HCT116 (cell line): ENCODE measurements around the gene MN1. TPM values are rescaled to one million over a fixed set of nuclear protein-coding genes. Genes with fewer than 3 reads are reported as not detected.

Experiments used
- ATAC-seq: fragments of 200-7000 bp; cut with Tn5 transposase; 2 replicates; pipeline ENCODE4 v1.9.1; 2020; ENCODE audit warnings: mild to moderate bottlenecking, moderate library complexity
- BruUV-seq: library from RNA; stranded (reverse); fragments of 400-500 nt; replicated peaks from 2 replicates; lab custom pipeline; 2021; lab: Mats Ljungman, UMichigan
- CTCF ChIA-PET: fragments of 300-600 bp; sonication (Branson Sonifier 250); formaldehyde crosslinking; loops from one replicate; lab custom pipeline; 2021; ENCODE audit warnings: antibody characterized with exemption; lab: Charles Lee
- POLR2A ChIA-PET: fragments of 300-600, 350-600 bp; sonication (Branson Sonifier 250); formaldehyde crosslinking; loops from one replicate; lab custom pipeline; 2021; ENCODE audit warnings: antibody characterized with exemption; lab: Charles Lee
- RAD21 ChIA-PET, 2 experiments: fragments of 300-600 bp; sonication (Branson Sonifier 250); formaldehyde crosslinking; loops; one replicate each; lab custom pipeline; 2023; ENCODE audit warnings: low total read pairs in 2 of 2; ENCODE audit not compliant: uncharacterized antibody in 2 of 2, unreplicated experiment in 2 of 2, low non-redundant PET in 1 of 2; lab: Charles Lee
- DNase-seq: peaks from one replicate; pipeline ENCODE4 v3.0.0-alpha.2; 2010; ENCODE audit warnings: low read depth, low spot score
- H2AFZ ChIP-seq: fragments of 200-600 bp; shearing (Covaris generic), sonication (generic); 2 replicates; pipeline ENCODE4 v1.6.1; 2017; ENCODE audit warnings: low read depth, mixed run types, mixed read lengths, antibody characterized with exemption, low read length; ENCODE audit not compliant: poor library complexity, severe bottlenecking
- H3K27ac ChIP-seq: 2 replicates; pipeline ENCODE4 v1.5.1; 2012; ENCODE audit warnings: low read depth, low read length
- H3K27me3 ChIP-seq: fragments of 200-600 bp; sonication (generic); 2 replicates; pipeline ENCODE4 v1.6.1; 2016; ENCODE audit warnings: mixed run types, low read length, mixed read lengths; ENCODE audit not compliant: insufficient read depth
- H3K36me3 ChIP-seq, 2 experiments: fragments of 200-500 bp in 1 of 2; fragments of 200-600 bp in 1 of 2; sonication (Bioruptor generic) in 1 of 2; sonication (generic) in 1 of 2; 2 replicates each; pipeline versions ENCODE4 v1.5.1 to v1.6.1; 2014 to 2016; ENCODE audit warnings: low read length in 2 of 2, inconsistent platforms in 1 of 2, mixed read lengths in 1 of 2, mixed run types in 1 of 2; ENCODE audit not compliant: insufficient read depth in 2 of 2, control insufficient read depth in 1 of 2
- H3K4me1 ChIP-seq, 2 experiments: fragments of 200-600 bp in 1 of 2; sonication (generic) in 1 of 2; 2 replicates each; pipeline versions ENCODE4 v1.5.1 to v1.6.1; 2012 to 2017; ENCODE audit warnings: low read length in 2 of 2, inconsistent platforms in 1 of 2, mild to moderate bottlenecking in 1 of 2, mixed read lengths in 1 of 2, mixed run types in 1 of 2, moderate library complexity in 1 of 2; ENCODE audit not compliant: insufficient read depth in 2 of 2, control insufficient read depth in 1 of 2
- H3K4me2 ChIP-seq: fragments of 200-600 bp; sonication (generic); 2 replicates; pipeline ENCODE4 v1.6.1; 2017; ENCODE audit warnings: mixed run types, low read length, mixed read lengths
- H3K4me3 ChIP-seq, 2 experiments: fragments of 200-600 bp in 1 of 2; sonication (generic) in 1 of 2; replicated peaks in 1 of 2; 2 replicates each; pipeline ENCODE4 v1.5.1; 2011 to 2016; ENCODE audit warnings: low read length in 2 of 2, control low read depth in 1 of 2, low read depth in 1 of 2, mild to moderate bottlenecking in 1 of 2, mixed read lengths in 1 of 2, mixed run types in 1 of 2
- H3K79me2 ChIP-seq: fragments of 200-600 bp; sonication (generic); 2 replicates; pipeline ENCODE4 v1.6.1; 2017; ENCODE audit warnings: mild to moderate bottlenecking, mixed run types, low read length, moderate library complexity, mixed read lengths; ENCODE audit not compliant: insufficient read depth
- H3K9ac ChIP-seq: fragments of 200-600 bp; sonication (generic); 2 replicates; pipeline ENCODE4 v1.6.1; 2016; ENCODE audit warnings: low read length, mixed read lengths
- H3K9me2 ChIP-seq: fragments of 200-600 bp; sonication (generic), shearing (Covaris generic); 2 replicates; pipeline ENCODE4 v1.6.1; 2017; ENCODE audit warnings: mixed run types, mild to moderate bottlenecking, moderate library complexity; ENCODE audit not compliant: insufficient read depth
- H3K9me3 ChIP-seq, 2 experiments: fragments of 200-500 bp in 1 of 2; fragments of 200-600 bp in 1 of 2; sonication (Bioruptor generic) in 1 of 2; sonication (generic) in 1 of 2; 2 replicates each; pipeline ENCODE4 v1.6.1; 2014 to 2017; ENCODE audit warnings: low read length in 2 of 2, mixed read lengths in 2 of 2, inconsistent platforms in 1 of 2, low read depth in 1 of 2, mild to moderate bottlenecking in 1 of 2, mixed run types in 1 of 2, moderate library complexity in 1 of 2; ENCODE audit not compliant: control insufficient read depth in 1 of 2, insufficient read depth in 1 of 2
- H4K20me1 ChIP-seq: fragments of 200-600 bp; sonication (generic), shearing (Covaris generic); 2 replicates; pipeline ENCODE4 v1.6.1; 2017; ENCODE audit warnings: mixed run types, mild to moderate bottlenecking, moderate library complexity; ENCODE audit not compliant: insufficient read depth
- CEBPB ChIP-seq: IDR thresholded peaks from 2 replicates; pipeline ENCODE4 v1.6.1; 2012; ENCODE audit warnings: low read depth
- EGR1 ChIP-seq: IDR thresholded peaks from 2 replicates; pipeline ENCODE4 v1.6.1; 2012; ENCODE audit warnings: low read depth
- ELF1 ChIP-seq: IDR thresholded peaks from 2 replicates; pipeline ENCODE4 v1.6.1; 2012; ENCODE audit warnings: low read depth, borderline replicate concordance
- EZH2phosphoT487 ChIP-seq: fragments of 200-600 bp; IDR thresholded peaks from 2 replicates; pipeline ENCODE4 v1.6.1; 2018; ENCODE audit warnings: antibody characterized with exemption, borderline replicate concordance
- FOSL1 ChIP-seq: IDR thresholded peaks from 2 replicates; pipeline ENCODE4 v1.6.1; 2012; ENCODE audit warnings: low read depth
- POLR2AphosphoS5 ChIP-seq: IDR thresholded peaks from 2 replicates; pipeline ENCODE4 v1.6.1; 2011; ENCODE audit warnings: mild to moderate bottlenecking, low read depth, low read length, moderate library complexity
- RAD21 ChIP-seq: IDR thresholded peaks from 2 replicates; pipeline ENCODE4 v1.6.1; 2012; ENCODE audit warnings: low read depth, mild to moderate bottlenecking
- REST ChIP-seq: IDR thresholded peaks from 2 replicates; pipeline ENCODE4 v1.6.1; 2012; ENCODE audit warnings: low read depth
- SIN3A ChIP-seq: IDR thresholded peaks from 2 replicates; pipeline ENCODE4 v1.6.1; 2012; ENCODE audit warnings: low read depth
- SP1 ChIP-seq: IDR thresholded peaks from 2 replicates; pipeline ENCODE4 v1.6.1; 2012; ENCODE audit warnings: low read depth
- SRF ChIP-seq: IDR thresholded peaks from 2 replicates; pipeline ENCODE4 v1.6.1; 2012; ENCODE audit warnings: low read depth
- YY1 ChIP-seq: IDR thresholded peaks from 2 replicates; pipeline ENCODE4 v1.6.1; 2011; ENCODE audit warnings: low read length, low read depth, moderate library complexity, mild to moderate bottlenecking; ENCODE audit not compliant: insufficient replicate concordance; ENCODE audit errors: extremely low read depth
- ZBTB33 ChIP-seq: IDR thresholded peaks from 2 replicates; pipeline ENCODE4 v1.6.1; 2011; ENCODE audit warnings: mild to moderate bottlenecking, low read length, moderate library complexity; ENCODE audit not compliant: insufficient replicate concordance; ENCODE audit errors: extremely low read depth
- ZFX ChIP-seq: fragments of 450-650 bp; IDR thresholded peaks from 2 replicates; pipeline ENCODE4 v1.6.1; 2017
- ZNF274 ChIP-seq: fragments of 200-500 bp; sonication (Bioruptor generic); IDR thresholded peaks from 2 replicates; pipeline ENCODE4 v1.6.1; 2014; ENCODE audit warnings: mild to moderate bottlenecking, low read depth, low read length, inconsistent platforms
- intact Hi-C: fragments of 100-400 bp; cut with micrococcal nuclease; formaldehyde crosslinking; loops from 2 replicates; pipeline ENCODE4 v1.10.0; 2022
- total RNA-seq: library from RNA; stranded (reverse); gene quantifications from one replicate; pipeline ENCODE4 v1.2.1, GENCODE V29; 2021; ENCODE audit not compliant: unreplicated experiment
- TF ChIP-seq, protein P1 (sequence below): IDR thresholded peaks from 2 replicates; pipeline ENCODE4 v1.6.1; 2012
- TF ChIP-seq, protein P2 (sequence below), 3 experiments: fragments of 200-600 bp in 1 of 3; sonication (generic) in 1 of 3; IDR thresholded peaks in 2 of 3; conservative IDR thresholded peaks in 1 of 3; 2 replicates each; pipeline ENCODE4 v1.5.1; 2012 to 2017; ENCODE audit warnings: low read depth in 2 of 3, low read length in 2 of 3, antibody characterized with exemption in 1 of 3, borderline replicate concordance in 1 of 3, control low read depth in 1 of 3, mild to moderate bottlenecking in 1 of 3, mixed read lengths in 1 of 3, mixed run types in 1 of 3, moderate library complexity in 1 of 3; ENCODE audit not compliant: insufficient read depth in 1 of 3

MN1 gene
- total RNA-seq, 1 experiment from 2014 or later = 2.9 TPM

- Histone ChIP-seq H3K4me1 (peaks cover 0 to 4% of the 10 kb centered on the region in 2 experiments; a peak in 1 of 4 replicates), H3K9me2 (no peaks in the 10 kb centered on the region), H3K9ac (no peak overlapping the region), H3K4me3 (no peak overlapping the region), H2AFZ (no peak overlapping the region), H3K9me3 (peaks cover 0 to 6% of the 10 kb centered on the region in 2 experiments; a peak in 1 of 4 replicates), H3K4me2 (no peak overlapping the region)
- no peak for DNase-seq
- CTCF ChIA-PET = no interaction called here
- BruUV-seq = no TSS peak
- intact Hi-C loops = no loop called here
- TF ChIP-seq SIN3A = no peak
- TF ChIP-seq RAD21 = no peak
- no peak for TF ChIP-seq POLR2AphosphoS5
- TF ChIP-seq SP1 = no peak
- TF ChIP-seq ZFX = no peak
- TF ChIP-seq, protein P1, sequence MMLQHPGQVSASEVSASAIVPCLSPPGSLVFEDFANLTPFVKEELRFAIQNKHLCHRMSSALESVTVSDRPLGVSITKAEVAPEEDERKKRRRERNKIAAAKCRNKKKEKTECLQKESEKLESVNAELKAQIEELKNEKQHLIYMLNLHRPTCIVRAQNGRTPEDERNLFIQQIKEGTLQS = no peak
- no peak for TF ChIP-seq ZNF274
- no peak for TF ChIP-seq YY1
- TF ChIP-seq CEBPB = no peak
- TF ChIP-seq REST = no peak
- no peak for TF ChIP-seq FOSL1
- no peak for TF ChIP-seq EZH2phosphoT487
- no peak for TF ChIP-seq ELF1
- TF ChIP-seq EGR1 = no peak
- no peak for TF ChIP-seq SRF
- no peak for TF ChIP-seq ZBTB33
- TF ChIP-seq, protein P2, sequence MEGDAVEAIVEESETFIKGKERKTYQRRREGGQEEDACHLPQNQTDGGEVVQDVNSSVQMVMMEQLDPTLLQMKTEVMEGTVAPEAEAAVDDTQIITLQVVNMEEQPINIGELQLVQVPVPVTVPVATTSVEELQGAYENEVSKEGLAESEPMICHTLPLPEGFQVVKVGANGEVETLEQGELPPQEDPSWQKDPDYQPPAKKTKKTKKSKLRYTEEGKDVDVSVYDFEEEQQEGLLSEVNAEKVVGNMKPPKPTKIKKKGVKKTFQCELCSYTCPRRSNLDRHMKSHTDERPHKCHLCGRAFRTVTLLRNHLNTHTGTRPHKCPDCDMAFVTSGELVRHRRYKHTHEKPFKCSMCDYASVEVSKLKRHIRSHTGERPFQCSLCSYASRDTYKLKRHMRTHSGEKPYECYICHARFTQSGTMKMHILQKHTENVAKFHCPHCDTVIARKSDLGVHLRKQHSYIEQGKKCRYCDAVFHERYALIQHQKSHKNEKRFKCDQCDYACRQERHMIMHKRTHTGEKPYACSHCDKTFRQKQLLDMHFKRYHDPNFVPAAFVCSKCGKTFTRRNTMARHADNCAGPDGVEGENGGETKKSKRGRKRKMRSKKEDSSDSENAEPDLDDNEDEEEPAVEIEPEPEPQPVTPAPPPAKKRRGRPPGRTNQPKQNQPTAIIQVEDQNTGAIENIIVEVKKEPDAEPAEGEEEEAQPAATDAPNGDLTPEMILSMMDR (IDR thresholded peaks at IDR 0.05 in 2 of 3, conservative IDR thresholded peaks at IDR 0.05 in 1 of 3; ENCODE audit: borderline replicate concordance in 1 of 3, insufficient read depth in 1 of 3, low read depth in 2 of 3, low read length in 2 of 3) = no peak
- TF ChIP-seq, all 23 proteins: peak for 0
- ATAC-seq = no peak
- no peak overlapping the region for H3K27ac ChIP-seq
- H3K27me3 ChIP-seq = no peaks in the 10 kb centered on the region
- no peaks in the 10 kb centered on the region for H3K79me2 ChIP-seq
- RAD21 ChIA-PET = no interaction called here
- H4K20me1 ChIP-seq = no peaks in the 10 kb centered on the region
- no peaks in the 10 kb centered on the region for H3K36me3 ChIP-seq
- POLR2A ChIA-PET = no interaction called here
These were observed 64.0 kb downstream of the MN1 start for GRCh38 chr22:27737521-27737920.
